Retina (tissue), 1 donor: ENCODE results near the gene PDIA5.

Source experiments
- DNase-seq: peaks from one replicate; pipeline ENCODE4 v3.0.0-alpha.2; 2016

The PDIA5 gene

GRCh38 chr3:123044981-123045763, 21.7 kb upstream of the PDIA5 start:
- DNase-seq: no peak

GRCh38 chr3:123046262-123047061, 20.4 kb upstream of the PDIA5 start:
- DNase-seq: no peak

GRCh38 chr3:123047062-123047319, 19.8 kb upstream of the PDIA5 start:
- no peak for DNase-seq

- no peak for DNase-seq
These were observed 18.2 kb upstream of the PDIA5 start for GRCh38 chr3:123048480-123049237.

DNA sequence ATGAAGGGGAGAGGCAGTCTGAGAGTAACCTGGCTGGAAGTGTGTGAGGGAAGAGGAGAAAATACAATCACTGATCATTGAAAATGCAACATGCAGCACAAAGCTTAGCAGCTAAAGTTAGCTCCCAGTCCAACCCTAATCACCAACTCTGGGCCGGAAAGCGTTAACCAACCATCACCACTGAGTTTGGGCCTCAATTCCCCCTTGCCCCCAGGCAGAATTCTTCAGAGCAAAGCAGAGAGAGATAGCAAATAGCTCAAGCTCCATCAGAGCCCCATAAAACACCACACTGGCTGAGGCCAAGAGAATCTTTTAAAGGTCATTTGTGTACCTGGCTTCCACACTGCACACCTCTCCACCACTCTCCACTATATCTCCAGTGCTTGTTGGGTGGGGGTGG, 16.2 kb upstream of the PDIA5 start:
- DNase-seq: no peak

DNA sequence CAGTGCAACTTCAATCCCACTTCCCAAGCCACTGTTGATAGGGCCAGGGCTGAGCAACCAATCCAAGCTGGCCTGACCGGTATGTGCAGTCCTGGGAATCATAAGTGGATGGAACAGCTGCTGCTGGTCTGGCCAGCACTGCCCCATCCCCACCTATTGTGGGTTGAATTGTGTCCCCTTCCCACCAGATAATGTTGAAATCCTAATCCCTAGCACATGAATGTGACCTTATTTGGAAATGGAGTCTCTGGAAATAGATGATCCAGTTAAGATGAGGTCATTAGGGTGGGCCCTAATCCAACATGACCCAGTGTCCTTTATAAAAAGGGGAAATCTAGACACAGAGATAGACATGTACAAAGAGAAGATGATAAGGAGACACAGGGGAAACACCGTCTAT, 13.7 kb upstream of the PDIA5 start:
- no peak for DNase-seq

- no peak for DNase-seq
These were observed 12.6 kb upstream of the PDIA5 start for GRCh38 chr3:123054109-123054778.

DNA sequence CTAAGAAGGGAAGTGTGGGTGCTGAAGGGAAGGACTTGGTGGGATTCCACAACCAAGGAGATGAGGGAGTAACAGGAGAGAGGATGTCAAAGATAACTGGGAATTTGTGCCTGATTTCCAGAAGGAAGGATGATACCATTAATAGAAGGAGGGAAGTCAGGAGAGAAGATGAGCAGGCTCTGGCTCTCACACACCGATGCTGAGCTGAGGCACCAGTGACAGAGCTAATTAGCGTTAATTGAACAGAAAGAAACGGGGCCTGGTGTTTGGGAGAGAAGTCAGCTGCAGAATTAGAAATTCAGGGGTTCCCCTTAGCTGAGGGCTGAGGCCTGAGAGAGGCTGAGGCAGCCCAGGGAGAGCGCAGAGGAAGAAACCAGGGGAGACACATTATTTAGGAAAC, 11.9 kb upstream of the PDIA5 start:
- DNase-seq: no peak

GRCh38 chr3:123055352-123055751, 11.5 kb upstream of the PDIA5 start:
- no peak for DNase-seq

DNA sequence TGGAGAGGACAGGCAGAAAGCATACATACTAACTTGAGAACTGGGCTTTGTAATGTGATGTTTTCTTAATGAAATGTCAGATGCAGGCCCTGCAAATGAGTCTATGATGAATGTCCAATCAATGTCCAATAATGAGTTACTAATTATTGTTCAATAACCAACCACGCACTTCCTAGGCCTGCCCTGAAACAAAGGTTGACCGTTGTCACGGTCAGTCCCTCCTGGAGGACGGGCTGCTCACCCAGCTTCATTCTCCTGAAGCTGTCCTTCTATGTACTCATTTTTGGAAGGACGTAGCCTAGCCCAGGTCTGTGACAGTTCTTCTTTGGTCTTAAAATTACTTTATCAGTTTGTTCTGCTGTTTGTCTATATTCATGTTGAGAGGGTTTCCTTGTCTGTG, 8.3 kb upstream of the PDIA5 start:
- DNase-seq: no peak

DNA sequence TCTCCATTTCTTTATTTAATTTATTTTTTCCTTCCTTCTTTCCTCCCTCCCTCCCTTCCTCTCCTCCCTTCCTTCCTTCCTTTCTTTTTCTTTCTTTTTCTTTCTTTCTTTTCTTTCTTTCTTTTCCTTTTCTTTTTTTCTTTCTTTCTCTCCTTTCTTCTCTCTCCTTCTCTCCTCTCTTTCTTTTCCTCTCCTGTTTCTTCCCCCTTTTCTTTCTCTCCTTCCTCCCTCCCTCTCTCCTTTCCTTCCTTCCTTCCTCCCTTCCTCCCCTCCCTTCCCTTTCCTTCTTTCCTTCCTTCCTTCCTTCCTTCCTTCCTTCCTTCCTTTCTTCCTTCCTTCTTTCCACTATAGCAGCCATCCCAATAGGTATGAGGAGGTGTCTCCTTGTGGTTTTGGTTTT, 6.8 kb upstream of the PDIA5 start:
- no peak for DNase-seq

GRCh38 chr3:123061856-123062255, 5.0 kb upstream of the PDIA5 start:
- DNase-seq: no peak

DNA sequence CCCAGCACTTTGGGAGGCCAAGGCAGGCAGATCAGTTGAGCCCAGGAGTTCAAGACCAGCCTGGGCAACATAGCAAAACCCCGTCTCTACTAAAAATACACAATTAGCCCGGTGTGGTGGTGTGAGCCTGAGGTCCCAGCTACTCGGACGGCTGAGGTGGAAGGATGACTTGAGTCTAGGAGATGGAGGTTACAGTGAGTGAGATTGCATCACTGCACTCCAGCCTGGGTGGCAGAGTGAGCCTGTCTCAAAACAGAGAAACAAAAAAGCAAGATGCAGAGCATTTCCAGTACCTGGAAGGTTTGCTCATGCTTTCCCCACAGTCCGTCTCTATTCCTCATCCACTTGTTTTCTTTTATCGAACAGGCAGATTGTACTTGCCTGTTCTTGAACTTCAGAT, 3.8 kb upstream of the PDIA5 start:
- no peak for DNase-seq

- no peak for DNase-seq
These were observed 2.3 kb upstream of the PDIA5 start for GRCh38 chr3:123064506-123064905.

- DNase-seq: no peak
These were observed 1.9 kb upstream of the PDIA5 start for GRCh38 chr3:123064914-123065313.

DNA sequence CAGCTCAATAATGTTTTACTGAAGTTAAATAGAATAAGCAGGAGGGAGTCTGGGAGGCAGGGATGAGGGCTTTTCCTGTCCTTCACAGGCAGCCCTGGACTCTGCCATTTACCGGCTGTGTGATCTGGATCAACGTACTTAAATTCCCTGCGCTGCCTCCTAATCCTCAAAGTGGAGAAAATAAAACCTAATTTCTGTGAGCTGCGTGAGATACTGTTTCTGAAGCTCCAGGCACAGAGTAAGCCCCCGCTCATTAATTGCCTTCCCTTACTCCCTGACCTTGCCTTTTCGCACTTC, 278 bp upstream of the PDIA5 start:
- no peak for DNase-seq

GRCh38 chr3:123067689-123068600, 1.1 kb downstream of the PDIA5 start:
- no peak for DNase-seq

DNA sequence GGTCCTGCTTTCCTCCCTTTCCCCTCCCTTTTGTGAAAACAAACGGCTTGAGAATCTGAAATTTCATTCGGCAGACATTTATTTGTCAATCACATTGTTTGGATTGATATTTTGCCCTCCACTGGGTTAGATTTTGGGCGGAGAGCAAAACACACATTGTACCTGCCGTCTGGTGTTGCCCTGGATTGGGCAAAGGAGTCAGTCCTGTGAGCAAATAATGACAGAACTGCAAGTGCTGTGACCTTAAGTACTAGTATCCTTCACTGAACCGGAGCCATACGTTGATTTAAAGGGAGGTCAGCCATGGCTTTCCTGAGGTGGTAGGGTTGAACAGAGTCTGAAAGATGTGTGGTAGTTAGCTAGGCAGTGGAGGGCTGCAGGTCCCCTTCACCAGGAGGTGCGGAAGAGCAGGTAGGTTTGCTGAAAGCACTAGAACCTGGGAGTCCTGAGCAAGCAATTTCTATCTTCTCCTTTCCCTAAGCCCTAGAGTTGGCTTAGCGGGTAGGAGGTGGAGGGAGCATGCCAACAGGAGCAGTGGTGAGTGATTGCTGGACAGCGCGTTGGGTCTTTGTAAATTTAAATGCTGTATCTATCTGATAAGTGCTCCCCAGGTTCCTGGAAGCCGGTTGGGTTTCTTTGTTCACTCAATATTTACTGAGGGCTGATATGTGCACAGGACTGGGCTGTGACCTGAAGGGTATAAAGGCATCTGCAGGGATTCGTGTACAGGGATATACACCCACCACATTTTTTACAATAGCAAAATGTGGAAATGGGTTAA, 2.0 kb downstream of the PDIA5 start:
- DNase-seq: no peak

- no peak for DNase-seq
These were observed 3.7 kb downstream of the PDIA5 start for GRCh38 chr3:123070510-123070909.

DNA sequence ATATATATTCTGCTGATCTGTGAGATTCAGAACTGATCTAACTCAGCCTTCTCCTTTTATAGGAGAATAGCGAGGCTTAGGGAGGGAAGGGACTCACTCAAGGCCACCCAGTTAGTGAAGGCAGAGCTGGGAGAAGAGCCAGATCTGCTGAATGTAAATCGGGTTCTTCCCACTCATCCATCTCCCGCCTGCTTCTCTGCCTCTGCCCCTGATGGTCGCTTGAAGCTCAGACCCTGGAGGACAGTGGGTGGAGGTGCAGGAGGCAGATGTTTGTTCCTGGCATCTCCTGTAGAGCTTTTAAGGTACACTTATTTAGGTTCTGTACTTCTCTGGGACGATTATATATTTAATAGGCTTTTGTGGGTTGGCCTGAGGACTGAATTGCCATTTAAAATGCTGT, 4.3 kb downstream of the PDIA5 start:
- DNase-seq: no peak

DNA sequence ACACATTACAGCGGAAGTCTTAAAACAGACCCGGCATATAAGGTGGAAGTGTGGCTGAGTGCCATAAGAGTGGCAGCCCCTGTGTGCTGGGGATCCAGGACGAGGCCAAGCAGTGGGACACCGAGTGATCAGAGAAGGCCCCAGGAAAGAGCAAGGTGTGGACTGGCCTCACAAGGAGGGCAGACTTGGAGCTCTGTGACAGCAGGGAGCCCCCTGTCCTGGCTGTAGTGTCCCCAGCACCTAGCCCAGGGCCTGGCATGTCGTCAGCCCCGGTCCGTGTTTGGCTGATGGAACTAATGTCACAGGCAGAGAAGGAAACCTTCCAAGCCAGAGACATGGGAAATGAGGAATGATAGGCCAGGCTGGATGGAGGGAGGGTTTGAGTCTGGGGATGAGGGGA, 4.8 kb downstream of the PDIA5 start:
- no peak for DNase-seq

DNA sequence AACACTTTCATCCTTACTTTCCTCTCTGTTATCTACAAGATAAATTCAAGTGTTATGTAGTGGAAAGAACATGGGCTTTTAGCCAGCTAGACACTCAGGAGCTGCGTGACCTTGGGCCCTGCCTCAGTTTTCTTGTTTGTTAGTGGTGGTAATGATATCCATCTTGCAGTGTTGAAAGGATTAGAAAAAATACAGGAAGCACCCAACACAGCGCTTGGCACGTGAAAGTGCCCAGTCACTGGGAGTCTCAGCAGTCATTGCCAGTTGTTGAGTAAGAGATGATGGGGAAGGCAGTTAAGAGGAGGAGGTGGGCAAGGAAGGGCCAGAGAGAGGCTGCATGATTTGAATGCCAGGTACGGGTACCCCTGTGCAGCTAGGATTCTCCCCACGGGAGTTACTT, 5.3 kb downstream of the PDIA5 start:
- no peak for DNase-seq
